Glutamatergic neuron (in vitro differentiated cells): ENCODE measurements around the gene RASA3. TPM values are rescaled to one million over a fixed set of nuclear protein-coding genes. Genes with fewer than 3 reads are reported as not detected.

ENCODE experiments used
- DNase-seq: peaks from one replicate; pipeline ENCODE4 v3.0.0; 2022
- H3K27ac Mint-ChIP-seq: one replicate; pipeline ENCODE4 v1.8.0; 2020; ENCODE audit warnings: mild to moderate bottlenecking, mixed read lengths, inconsistent platforms; ENCODE audit not compliant: unreplicated experiment
- H3K27me3 Mint-ChIP-seq: one replicate; pipeline ENCODE4 v1.8.0; 2020; ENCODE audit warnings: mild to moderate bottlenecking, moderate library complexity, mixed read lengths, inconsistent platforms; ENCODE audit not compliant: unreplicated experiment
- H3K36me3 Mint-ChIP-seq: one replicate; pipeline ENCODE4 v1.8.0; 2020; ENCODE audit warnings: mild to moderate bottlenecking, mixed read lengths, inconsistent platforms; ENCODE audit not compliant: unreplicated experiment
- H3K4me1 Mint-ChIP-seq: one replicate; pipeline ENCODE4 v1.8.0; 2020; ENCODE audit warnings: mild to moderate bottlenecking, low read depth, mixed read lengths, inconsistent platforms; ENCODE audit not compliant: unreplicated experiment
- H3K4me3 Mint-ChIP-seq: one replicate; pipeline ENCODE4 v1.8.0; 2020; ENCODE audit warnings: mild to moderate bottlenecking, mixed read lengths, inconsistent platforms; ENCODE audit not compliant: unreplicated experiment
- H3K9me3 Mint-ChIP-seq: one replicate; pipeline ENCODE4 v1.8.0; 2020; ENCODE audit warnings: mild to moderate bottlenecking, moderate library complexity, mixed read lengths, inconsistent platforms; ENCODE audit not compliant: unreplicated experiment
- CTCF ChIP-seq: fragments of 200-600 bp; sonication (generic); IDR thresholded peaks from one replicate; pipeline ENCODE4 v1.5.0; 2021; ENCODE audit not compliant: partially characterized antibody, unreplicated experiment
- total RNA-seq: library from RNA; stranded (reverse); fragmentation: NEBNext Ultra II Directional; extraction: Animal tissue kit (Norgen Biotek cat#: 25700); gene quantifications from one replicate; pipeline ENCODE4 v1.2.1, GENCODE V29; 2021; ENCODE audit not compliant: unreplicated experiment

The RASA3 gene
- total RNA-seq, 1 donor from 2014 or later, result 15.2 TPM

GRCh38 chr13:113949546-113949945, 182.9 kb downstream of the RASA3 start:
- DNase-seq, result no peak
- Mint-ChIP-seq H3K27me3 (peaks cover 8% of the 10 kb centered on the region), H3K36me3 (no peaks in the 10 kb centered on the region), H3K4me1 (no peaks in the 10 kb centered on the region), H3K4me3 (no peak overlapping the region), H3K27ac (no peak overlapping the region), H3K9me3 (peaks cover 1% of the 10 kb centered on the region)
- no peak for TF ChIP-seq CTCF

- Mint-ChIP-seq H3K36me3 (no peaks in the 10 kb centered on the region), H3K9me3 (peaks cover 5% of the 10 kb centered on the region), H3K4me1 (no peaks in the 10 kb centered on the region), H3K4me3 (no peak overlapping the region), H3K27ac (no peak overlapping the region), H3K27me3 (peaks cover 7% of the 10 kb centered on the region)
- no peak for DNase-seq
- TF ChIP-seq CTCF, result no peak
These were observed 184.2 kb downstream of the RASA3 start for GRCh38 chr13:113948034-113948742.

GRCh38 chr13:113947311-113948033, 185.0 kb downstream of the RASA3 start:
- H3K27me3 Mint-ChIP-seq, result peaks cover 7% of the 10 kb centered on the region
- H3K4me1 Mint-ChIP-seq, result no peaks in the 10 kb centered on the region
- H3K9me3 Mint-ChIP-seq, result peaks cover 5% of the 10 kb centered on the region
- H3K36me3 Mint-ChIP-seq, result no peaks in the 10 kb centered on the region
- no peak overlapping the region for H3K4me3 Mint-ChIP-seq
- no peak for DNase-seq
- H3K27ac Mint-ChIP-seq, result no peak overlapping the region
- TF ChIP-seq CTCF, result no peak

GRCh38 chr13:113946409-113947181, 185.8 kb downstream of the RASA3 start:
- Mint-ChIP-seq H3K4me3 (no peak overlapping the region), H3K9me3 (peaks cover 5% of the 10 kb centered on the region), H3K27me3 (peaks cover 7% of the 10 kb centered on the region), H3K36me3 (no peaks in the 10 kb centered on the region), H3K4me1 (no peaks in the 10 kb centered on the region), H3K27ac (no peak overlapping the region)
- no peak for DNase-seq
- TF ChIP-seq CTCF, result no peak
